ENCODE results near the gene ACCS. TPM values are rescaled to one million over a fixed set of nuclear protein-coding genes. Genes with fewer than 3 reads are reported as not detected.
A peak's percentile ranks its signal among the peaks of the same experiment; 100 is the strongest.

Gene ACCS
- total RNA-seq, 6 experiments from 2014 or later = 7.3 to 32.2 (median 15.4) TPM

DNA sequence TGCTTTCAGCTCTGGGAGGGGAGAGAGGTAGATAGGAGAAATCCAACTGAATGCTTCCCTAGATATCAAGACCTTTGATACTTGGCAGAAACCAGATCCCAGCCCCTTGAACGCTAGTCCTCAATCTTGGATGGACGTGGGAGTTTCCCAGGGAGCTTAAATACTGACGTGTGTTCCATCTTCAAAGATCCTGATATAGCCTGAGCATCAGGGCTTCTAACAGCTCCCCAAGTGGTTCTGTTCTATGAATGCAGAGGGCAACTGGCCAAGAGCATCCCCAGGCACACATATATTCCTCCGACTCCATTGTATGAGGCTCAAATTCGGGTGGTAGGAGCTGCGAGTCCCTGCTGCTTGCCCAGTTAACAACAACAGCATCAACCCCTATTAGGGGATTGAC lies 8.7 kb upstream of the ACCS start:
- no peak overlapping the region for H3K4me3 ChIP-seq
- H3K36me3 ChIP-seq = no peaks in the 10 kb centered on the region
- intact Hi-C loops (cut with DNase I) = no loop called here
- H3K9me3 ChIP-seq = no peaks in the 10 kb centered on the region
- H3K4me1 ChIP-seq = no peaks in the 10 kb centered on the region
- no peak for TF ChIP-seq POLR2A (IDR thresholded peaks at IDR 0.05)
- TF ChIP-seq, protein P1, sequence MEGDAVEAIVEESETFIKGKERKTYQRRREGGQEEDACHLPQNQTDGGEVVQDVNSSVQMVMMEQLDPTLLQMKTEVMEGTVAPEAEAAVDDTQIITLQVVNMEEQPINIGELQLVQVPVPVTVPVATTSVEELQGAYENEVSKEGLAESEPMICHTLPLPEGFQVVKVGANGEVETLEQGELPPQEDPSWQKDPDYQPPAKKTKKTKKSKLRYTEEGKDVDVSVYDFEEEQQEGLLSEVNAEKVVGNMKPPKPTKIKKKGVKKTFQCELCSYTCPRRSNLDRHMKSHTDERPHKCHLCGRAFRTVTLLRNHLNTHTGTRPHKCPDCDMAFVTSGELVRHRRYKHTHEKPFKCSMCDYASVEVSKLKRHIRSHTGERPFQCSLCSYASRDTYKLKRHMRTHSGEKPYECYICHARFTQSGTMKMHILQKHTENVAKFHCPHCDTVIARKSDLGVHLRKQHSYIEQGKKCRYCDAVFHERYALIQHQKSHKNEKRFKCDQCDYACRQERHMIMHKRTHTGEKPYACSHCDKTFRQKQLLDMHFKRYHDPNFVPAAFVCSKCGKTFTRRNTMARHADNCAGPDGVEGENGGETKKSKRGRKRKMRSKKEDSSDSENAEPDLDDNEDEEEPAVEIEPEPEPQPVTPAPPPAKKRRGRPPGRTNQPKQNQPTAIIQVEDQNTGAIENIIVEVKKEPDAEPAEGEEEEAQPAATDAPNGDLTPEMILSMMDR (IDR thresholded peaks at IDR 0.05) = no peak
- H3K27ac ChIP-seq = no peak overlapping the region
- ATAC-seq = no peak
- 30% methylated on average over 2 of the region's 6 CpGs for WGBS (ENCODE audit: insufficient coverage, low coverage, low lambda C conversion rate, missing lambda C conversion rate)
- no peak for DNase-seq
- H3K27me3 ChIP-seq = no peaks in the 10 kb centered on the region

DNA sequence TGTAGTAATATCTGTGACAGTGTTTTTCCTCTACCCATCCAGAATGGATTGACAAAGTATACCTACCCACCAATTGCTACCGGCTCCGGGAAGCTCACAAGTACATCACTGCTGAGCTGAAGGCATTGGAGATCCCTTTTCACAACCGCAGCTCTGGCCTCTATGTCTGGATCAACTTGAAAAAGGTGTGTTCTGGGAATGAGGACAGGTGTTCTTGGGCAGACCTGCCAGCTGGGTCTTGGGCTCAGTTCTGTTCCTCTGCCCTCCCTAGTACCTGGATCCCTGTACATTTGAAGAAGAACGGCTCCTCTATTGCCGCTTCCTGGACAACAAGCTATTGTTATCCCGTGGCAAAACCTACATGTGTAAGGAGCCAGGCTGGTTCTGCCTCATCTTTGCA lies 7.8 kb upstream of the ACCS start:
- Histone ChIP-seq H3K4me1 (no peaks in the 10 kb centered on the region), H3K27me3 (no peaks in the 10 kb centered on the region), H3K9me3 (no peaks in the 10 kb centered on the region), H3K27ac (no peak overlapping the region), H3K4me3 (no peak overlapping the region), H3K36me3 (no peaks in the 10 kb centered on the region)
- intact Hi-C loops (cut with DNase I) = no loop called here
- ATAC-seq (no peak), DNase-seq (no peak)
- 60% methylated on average over 1 of the region's 6 CpGs for WGBS (ENCODE audit: insufficient coverage, low coverage, low lambda C conversion rate, missing lambda C conversion rate)
- no peak for TF ChIP-seq POLR2A (IDR thresholded peaks at IDR 0.05)
- TF ChIP-seq, protein P1 (IDR thresholded peaks at IDR 0.05) = no peak

DNA sequence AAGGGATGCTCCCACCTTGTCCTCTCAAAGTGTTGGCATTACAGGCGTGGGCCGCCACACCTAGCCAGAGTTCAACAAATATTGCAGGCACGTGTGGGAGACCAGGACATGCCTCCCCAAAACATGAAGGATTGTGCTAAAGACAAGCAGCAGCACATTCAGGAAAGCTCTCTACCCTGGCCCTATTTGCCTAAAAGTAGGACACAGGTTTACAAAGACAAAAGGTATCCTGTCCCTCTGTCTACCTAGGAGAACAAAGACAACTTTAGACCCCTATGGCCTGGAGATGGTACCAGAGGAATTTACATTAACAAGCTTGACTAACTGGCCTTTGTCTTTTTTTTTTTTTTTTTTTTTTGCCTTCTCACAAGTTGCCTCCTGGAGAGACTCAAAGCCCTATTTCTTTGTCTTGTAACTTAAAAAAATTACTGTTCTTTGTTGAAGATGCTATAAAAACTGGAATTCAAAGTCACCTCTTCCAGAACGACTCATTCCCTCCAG lies 859 bp upstream of the ACCS start:
- H3K27ac ChIP-seq = peak overlapping the region in 1 of 3 donors; percentile 70
- H3K36me3 ChIP-seq = no peaks in the 10 kb centered on the region
- peaks cover 0 to 3% (median 0%) of the 10 kb centered on the region in 4 donors for H3K4me1 ChIP-seq
- H3K27me3 ChIP-seq = no peaks in the 10 kb centered on the region
- DNase-seq (no peak), ATAC-seq (no peak)
- H3K9me3 ChIP-seq = no peaks in the 10 kb centered on the region
- TF ChIP-seq POLR2A (IDR thresholded peaks at IDR 0.05) = no peak
- TF ChIP-seq, protein P1 (IDR thresholded peaks at IDR 0.05) = no peak
- intact Hi-C loops (cut with DNase I) = no loop called here
- 63% methylated on average over 4 of the region's 4 CpGs for WGBS (ENCODE audit: insufficient coverage, low coverage, low lambda C conversion rate, missing lambda C conversion rate)
- no peak overlapping the region for H3K4me3 ChIP-seq

DNA sequence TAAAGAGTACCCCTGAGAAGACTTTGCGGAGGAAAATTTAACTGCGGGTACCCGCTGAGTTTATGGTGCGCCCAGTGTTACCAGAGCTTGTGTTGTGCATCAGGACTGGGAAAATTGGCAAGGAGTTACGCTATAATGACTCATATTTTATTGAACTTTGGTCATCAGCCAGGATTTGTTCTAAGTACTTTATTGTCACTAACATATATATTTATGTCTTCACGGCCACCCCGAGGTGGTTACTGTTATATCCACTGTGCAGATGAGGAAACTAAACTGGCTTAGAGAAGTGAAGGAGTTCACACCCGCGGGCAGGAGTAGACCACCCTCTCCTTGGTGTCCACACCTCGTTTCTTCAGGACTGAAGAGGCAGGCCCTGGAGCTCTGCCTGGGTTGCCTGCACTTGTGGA lies 667 bp downstream of the ACCS start:
- DNase-seq (no peak), ATAC-seq (peak in 1 of 4 donors; percentile 52)
- WGBS (ENCODE audit: insufficient coverage, low coverage, low lambda C conversion rate, missing lambda C conversion rate) = 39% methylated on average over 10 of the region's 10 CpGs

More for the DNA sequence above, 667 bp downstream of the ACCS start:
- H3K27me3 ChIP-seq = no peaks in the 10 kb centered on the region
- peak overlapping the region; percentile 70 to 92 (median 71) for H3K27ac ChIP-seq
- no peaks in the 10 kb centered on the region for H3K36me3 ChIP-seq
- no peak for TF ChIP-seq POLR2A (IDR thresholded peaks at IDR 0.05)
- TF ChIP-seq, protein P1 (IDR thresholded peaks at IDR 0.05) = no peak
- H3K4me1 ChIP-seq = peaks cover 0 to 3% (median 0%) of the 10 kb centered on the region in 4 donors
- intact Hi-C loops (cut with DNase I) = no loop called here
- peak overlapping the region; percentile 76 to 80 (median 77) for H3K4me3 ChIP-seq
- H3K9me3 ChIP-seq = no peaks in the 10 kb centered on the region
